OCI-LY7 (cell line): ENCODE results near the gene SUN2. TPM values are rescaled to one million over a fixed set of nuclear protein-coding genes. Genes with fewer than 3 reads are reported as not detected.

Experiments
- BruUV-seq: library from RNA; stranded (reverse); fragments of 400-500 nt; replicated peaks from 2 replicates; lab custom pipeline; 2021; lab: Mats Ljungman, UMichigan
- CTCF ChIA-PET: fragments of 300-600 bp; sonication (Branson Sonifier 250); formaldehyde crosslinking; loops from one replicate; lab custom pipeline; 2022; ENCODE audit warnings: antibody characterized with exemption; ENCODE audit not compliant: unreplicated experiment; lab: Charles Lee
- POLR2A ChIA-PET: fragments of 300-600 bp; sonication (Branson Sonifier 250); formaldehyde crosslinking; loops from one replicate; lab custom pipeline; 2022; ENCODE audit warnings: antibody characterized with exemption; lab: Charles Lee
- DNase-seq: peaks from one replicate; pipeline ENCODE4 v3.0.0-alpha.2; 2015; ENCODE audit warnings: low spot score
- H2AFZ ChIP-seq: fragments of 200-600 bp; sonication (generic), shearing (Covaris generic); 2 replicates; pipeline ENCODE4 v1.6.1; 2014; ENCODE audit warnings: mild to moderate bottlenecking, antibody characterized with exemption, low read length, moderate library complexity
- H3K27ac ChIP-seq: fragments of 200-600 bp; sonication (generic); 2 replicates; pipeline ENCODE4 v1.5.1; 2014; ENCODE audit warnings: mixed run types, low read depth, mild to moderate bottlenecking, moderate library complexity, low read length, inconsistent platforms; ENCODE audit not compliant: poor library complexity, severe bottlenecking
- H3K36me3 ChIP-seq: fragments of 200-600 bp; sonication (generic); 2 replicates; pipeline ENCODE4 v1.6.1; 2014; ENCODE audit warnings: mild to moderate bottlenecking, antibody characterized with exemption, low read length, moderate library complexity, mixed read lengths; ENCODE audit not compliant: insufficient read depth
- H3K4me1 ChIP-seq: fragments of 200-600 bp; sonication (generic); 2 replicates; pipeline ENCODE4 v1.5.1; 2014; ENCODE audit warnings: mild to moderate bottlenecking, low read length; ENCODE audit not compliant: insufficient read depth, poor library complexity, severe bottlenecking
- H3K4me2 ChIP-seq: fragments of 200-600 bp; sonication (generic); 2 replicates; pipeline ENCODE4 v1.6.1; 2014; ENCODE audit warnings: mild to moderate bottlenecking, low read length
- H3K4me3 ChIP-seq: fragments of 200-600 bp; sonication (generic); 2 replicates; pipeline ENCODE4 v1.5.1; 2014; ENCODE audit warnings: mild to moderate bottlenecking, low read depth, low read length; ENCODE audit not compliant: poor library complexity, severe bottlenecking
- H3K79me2 ChIP-seq: fragments of 200-600 bp; sonication (generic); 2 replicates; pipeline ENCODE4 v1.6.1; 2016; ENCODE audit warnings: low read depth, mild to moderate bottlenecking, low read length, moderate library complexity, mixed read lengths; ENCODE audit not compliant: insufficient read depth
- H3K9me2 ChIP-seq: fragments of 200-600 bp; sonication (generic); 2 replicates; pipeline ENCODE4 v1.6.1; 2016; ENCODE audit warnings: mild to moderate bottlenecking, low read length, mixed read lengths; ENCODE audit not compliant: insufficient read depth
- H3K9me3 ChIP-seq: fragments of 200-600 bp; sonication (generic); 2 replicates; pipeline ENCODE4 v1.6.1; 2014; ENCODE audit warnings: mild to moderate bottlenecking, mixed run types, low read length, mixed read lengths
- H4K20me1 ChIP-seq: fragments of 200-600 bp; sonication (generic); 2 replicates; pipeline ENCODE4 v1.6.1; 2014; ENCODE audit warnings: mild to moderate bottlenecking, antibody characterized with exemption, low read length, moderate library complexity, mixed read lengths; ENCODE audit not compliant: insufficient read depth
- CTCF ChIP-seq: fragments of 200-600 bp; sonication (generic); conservative IDR thresholded peaks from 2 replicates; pipeline ENCODE4 v1.5.1; 2014; ENCODE audit warnings: mild to moderate bottlenecking, antibody characterized with exemption, low read length, moderate library complexity, mixed read lengths
- EZH2phosphoT487 ChIP-seq: fragments of 200-600 bp; sonication (generic); IDR thresholded peaks from 2 replicates; pipeline ENCODE4 v1.6.1; 2018; ENCODE audit warnings: low read depth, borderline replicate concordance, mild to moderate bottlenecking, mixed run types, antibody characterized with exemption, low read length, moderate library complexity, mixed read lengths
- intact Hi-C: fragments of 100-400 bp; cut with micrococcal nuclease; formaldehyde crosslinking; loops from one replicate; pipeline ENCODE4 v1.10.0; 2022; ENCODE audit not compliant: unreplicated experiment
- total RNA-seq, 2 experiments: library from RNA; depleted of rRNA in 1 of 2; stranded (reverse); fragments of >200 nt in 1 of 2; shearing (Covaris generic) in 1 of 2; gene quantifications; 2 replicates each; pipeline ENCODE4 v1.2.3, GENCODE V29; 2014 to 2022

The SUN2 gene
- total RNA-seq, 2 experiments from 2014 or later, result 59.1 to 80.2 TPM

- CTCF ChIA-PET, result no interaction called here
- peaks cover 52% of the 10 kb centered on the region for H3K36me3 ChIP-seq
These were observed 39.9 kb downstream of the SUN2 start for GRCh38 chr22:38715852-38716251.

DNA sequence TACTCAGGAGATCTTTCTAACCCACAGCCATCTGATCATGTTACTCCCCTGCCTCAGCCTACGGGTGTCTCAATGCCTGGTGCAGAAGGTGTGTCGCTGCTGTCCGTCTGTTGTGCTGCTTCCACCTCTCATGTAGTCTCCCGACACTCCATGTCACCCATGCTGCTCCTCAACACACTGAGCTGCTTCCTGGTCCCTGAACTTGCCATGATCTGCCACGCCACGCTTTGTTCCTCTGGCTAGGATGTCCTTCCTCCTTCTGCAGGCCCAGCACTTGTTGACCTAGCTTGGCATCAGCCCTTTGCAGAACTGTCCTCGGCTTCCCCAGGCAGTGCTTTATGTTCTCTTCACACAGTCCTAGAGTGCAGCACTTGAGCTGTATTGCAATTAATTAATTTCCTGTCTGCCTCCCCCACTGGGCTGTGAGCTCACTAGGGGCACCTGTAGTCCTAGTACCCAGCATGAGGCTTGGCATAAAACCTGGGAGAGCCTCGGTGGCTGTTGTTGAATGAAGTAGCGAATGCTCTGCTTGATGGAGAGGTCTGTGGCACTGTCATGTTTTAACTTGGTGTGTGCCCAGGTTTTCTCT lies 40.5 kb downstream of the SUN2 start:
- ChIA-PET CTCF (interaction anchor here (1.2 kb wide), 1 partner anchor 28 kb away, joined by 3 read pairs; no protein-coding TSS in a partner anchor), POLR2A (interaction anchor here (0.9 kb wide), 1 partner anchor 10 kb away, joined by 4 read pairs; the partner anchor contains the start of gene GTPBP1)
- H3K27ac ChIP-seq, result no peak overlapping the region
- no peak overlapping the region for H3K4me2 ChIP-seq
- H3K79me2 ChIP-seq, result peaks cover 35% of the 10 kb centered on the region
- no peak overlapping the region for H2AFZ ChIP-seq
- H3K9me3 ChIP-seq, result no peaks in the 10 kb centered on the region
- no peaks in the 10 kb centered on the region for H3K9me2 ChIP-seq
- no TSS peak for BruUV-seq
- intact Hi-C loops, result no loop called here
- peaks cover 53% of the 10 kb centered on the region for H3K36me3 ChIP-seq
- peaks cover 18% of the 10 kb centered on the region for H4K20me1 ChIP-seq
- no peak overlapping the region for H3K4me3 ChIP-seq
- TF ChIP-seq EZH2phosphoT487 (no peak), CTCF (no peak)
- no peaks in the 10 kb centered on the region for H3K4me1 ChIP-seq
- DNase-seq, result no peak

More at GRCh38 chr22:38715852-38716251, 39.9 kb downstream of the SUN2 start:
- POLR2A ChIA-PET, result no interaction called here
- Histone ChIP-seq H3K4me1 (no peaks in the 10 kb centered on the region), H3K79me2 (peaks cover 29% of the 10 kb centered on the region), H3K9me2 (no peaks in the 10 kb centered on the region), H3K4me2 (no peak overlapping the region), H3K27ac (no peak overlapping the region), H4K20me1 (peaks cover 13% of the 10 kb centered on the region; the same call in 1 of the 2 replicates), H3K9me3 (no peaks in the 10 kb centered on the region), H2AFZ (no peak overlapping the region), H3K4me3 (no peak overlapping the region)
- no TSS peak for BruUV-seq
- TF ChIP-seq EZH2phosphoT487 (no peak), CTCF (no peak)
- no peak for DNase-seq
- intact Hi-C loops, result no loop called here

DNA sequence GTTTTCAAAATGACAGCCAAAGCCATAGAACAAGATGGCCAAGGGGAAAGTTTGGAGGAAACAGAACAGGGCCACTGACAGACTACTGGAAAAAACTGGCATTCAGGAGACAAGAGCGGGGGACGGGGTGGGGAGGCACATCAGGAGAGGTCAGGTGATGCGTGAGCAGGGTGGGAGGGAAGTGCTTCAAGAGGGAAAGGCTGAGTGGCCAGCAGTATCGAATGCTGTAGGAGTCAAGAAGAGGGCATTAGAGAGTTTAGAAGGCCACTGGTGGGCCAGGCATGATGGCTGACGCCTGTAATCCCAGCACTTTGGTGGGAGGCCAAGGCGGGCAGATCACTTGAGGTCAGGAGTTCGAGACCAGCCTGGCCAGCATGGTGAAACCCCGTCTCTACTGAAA lies 41.9 kb downstream of the SUN2 start:
- POLR2A ChIA-PET, result no interaction called here
- peaks cover 61% of the 10 kb centered on the region for H3K36me3 ChIP-seq

More for the DNA sequence above, 41.9 kb downstream of the SUN2 start:
- Histone ChIP-seq H3K4me2 (no peak overlapping the region), H3K9me2 (no peaks in the 10 kb centered on the region), H3K4me1 (peaks cover 13% of the 10 kb centered on the region), H3K9me3 (no peaks in the 10 kb centered on the region), H4K20me1 (peaks cover 28% of the 10 kb centered on the region), H2AFZ (no peak overlapping the region), H3K79me2 (peaks cover 48% of the 10 kb centered on the region), H3K27ac (no peak overlapping the region), H3K4me3 (no peak overlapping the region)
- no TSS peak for BruUV-seq
- CTCF ChIA-PET, result interaction anchor here (1.2 kb wide), 1 partner anchor 29 kb away, joined by 3 read pairs; no protein-coding TSS in a partner anchor
- TF ChIP-seq CTCF, result no peak
- no peak for TF ChIP-seq EZH2phosphoT487
- no peak for DNase-seq
- intact Hi-C loops, result no loop called here
